CD4-positive, alpha-beta T cell treated with Interleukin-4 for 1 hour (primary cell): ENCODE results near the gene RALGAPA1.
"Not testable (repeated sequence)": the region's sequence is repeated elsewhere in the genome, so short reads cannot be mapped to it uniquely, and the experiment has no call there.

Experiments used
- DNase-seq, 2 donors: peaks; one replicate each; pipeline ENCODE4 v3.0.0-alpha.2; 2020 to 2022

The RALGAPA1 gene

DNA sequence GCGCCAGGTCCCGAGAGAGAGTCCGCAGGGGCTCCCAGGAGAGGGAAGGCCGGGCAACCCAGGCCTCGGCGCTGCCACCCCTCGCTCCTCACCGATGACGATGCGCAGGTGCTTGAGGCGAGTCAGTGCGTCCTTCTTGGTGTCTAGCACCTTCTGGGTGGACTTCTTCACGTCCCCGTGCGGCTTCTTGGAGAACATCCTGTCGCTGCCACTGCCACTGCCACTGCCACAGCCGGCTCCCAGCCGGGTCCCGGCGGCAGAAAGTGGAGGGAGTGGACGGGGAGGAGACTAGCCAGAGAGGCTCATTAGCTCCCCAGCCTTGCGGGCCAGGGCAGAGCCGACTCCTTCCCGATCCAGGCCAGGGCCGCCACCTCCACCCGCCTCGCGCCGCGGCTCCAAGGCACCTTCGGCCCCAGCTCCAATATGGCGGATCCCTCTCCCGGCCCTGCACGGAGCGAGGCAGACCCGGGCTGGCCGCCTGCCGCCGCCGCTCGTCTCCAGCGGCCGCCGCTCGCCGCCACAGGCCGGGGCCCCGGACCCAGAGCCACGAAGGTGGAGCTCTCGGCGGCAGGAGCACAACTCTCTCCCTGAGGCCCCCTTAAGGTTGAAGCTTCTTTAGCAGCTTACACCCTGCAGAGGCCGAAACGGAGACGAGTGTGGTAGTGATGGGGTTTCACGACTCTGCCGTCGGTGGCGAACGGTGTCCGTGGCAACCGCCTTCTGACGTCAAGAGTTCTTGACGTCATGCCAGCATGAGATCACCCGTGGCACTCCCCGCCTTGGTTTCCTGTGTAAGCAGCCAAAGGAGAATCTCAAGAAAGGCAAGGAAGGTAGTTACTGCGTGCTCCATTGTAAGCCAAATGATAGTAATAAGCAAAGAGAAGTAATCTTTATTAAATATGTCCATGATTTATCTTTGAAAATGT, at the start of gene RALGAPA1:
Gene RALGAPA1 (minus strand): TSS at position 658 of the 926 bp plus-strand sequence. CDS start 460 bp downstream, at position 198.
- peak; percentile 97 to 98 for DNase-seq

DNA sequence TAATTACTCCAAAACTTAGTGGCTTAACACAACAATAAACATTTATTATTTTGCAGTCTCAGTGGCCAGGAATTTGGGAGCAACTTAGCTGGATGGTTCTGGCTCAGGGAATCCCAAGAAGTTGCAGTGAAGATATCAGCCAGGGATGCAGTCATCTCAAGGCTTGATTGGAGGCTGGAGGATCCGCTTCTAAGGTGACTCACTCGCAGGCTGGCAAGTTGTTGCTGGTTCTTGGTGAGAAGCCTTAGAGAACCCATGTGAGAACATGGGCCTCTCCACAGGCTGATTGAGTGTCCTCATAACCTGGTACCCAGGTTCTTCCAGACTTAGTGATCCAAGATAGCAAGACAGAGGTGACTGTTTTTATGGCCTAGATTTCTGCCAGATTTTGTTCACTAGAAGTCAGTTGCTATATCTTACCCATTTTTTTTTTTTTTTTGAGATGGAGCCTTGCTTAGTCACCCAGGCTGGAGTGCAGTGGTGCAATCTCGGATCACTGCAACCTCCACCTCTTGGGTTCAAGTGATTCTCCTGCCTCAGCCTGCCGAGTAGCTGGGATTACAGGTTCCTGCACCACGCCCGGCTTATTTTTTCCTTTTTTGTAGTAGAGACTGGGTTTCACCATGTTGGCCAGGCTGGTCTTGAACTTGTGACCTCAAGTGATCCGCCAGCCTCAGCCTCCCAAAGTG, 49.6 kb upstream of the RALGAPA1 start:
- no peak for DNase-seq

DNA sequence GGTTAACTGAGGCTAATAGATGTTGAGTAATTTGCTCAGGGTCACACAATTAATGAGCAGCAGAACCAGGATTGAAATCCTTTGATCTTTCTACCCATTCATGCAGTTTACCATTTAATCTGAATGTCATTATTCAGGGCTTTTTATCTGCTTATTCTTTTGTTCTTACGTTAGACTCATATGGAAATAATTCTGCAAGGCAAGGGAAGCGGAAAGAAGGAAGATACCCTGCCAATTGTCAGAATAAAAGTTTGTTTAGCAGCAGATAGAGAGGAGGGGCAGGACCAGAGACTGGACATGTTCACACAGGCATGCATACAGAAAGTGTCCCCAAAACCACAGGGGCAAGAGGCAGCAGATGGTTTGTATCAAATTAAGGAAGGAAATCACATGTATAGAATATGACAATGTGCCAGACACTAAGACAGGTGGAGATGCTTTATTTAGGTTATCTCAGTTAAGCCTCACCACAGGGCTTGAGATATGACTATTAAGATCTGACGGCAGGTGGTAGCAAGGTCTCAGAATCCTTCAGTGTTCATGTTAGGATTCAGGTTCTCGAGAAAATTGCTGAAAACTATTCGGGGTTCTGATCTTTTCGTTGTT, 46.9 kb upstream of the RALGAPA1 start:
- no peak for DNase-seq

DNA sequence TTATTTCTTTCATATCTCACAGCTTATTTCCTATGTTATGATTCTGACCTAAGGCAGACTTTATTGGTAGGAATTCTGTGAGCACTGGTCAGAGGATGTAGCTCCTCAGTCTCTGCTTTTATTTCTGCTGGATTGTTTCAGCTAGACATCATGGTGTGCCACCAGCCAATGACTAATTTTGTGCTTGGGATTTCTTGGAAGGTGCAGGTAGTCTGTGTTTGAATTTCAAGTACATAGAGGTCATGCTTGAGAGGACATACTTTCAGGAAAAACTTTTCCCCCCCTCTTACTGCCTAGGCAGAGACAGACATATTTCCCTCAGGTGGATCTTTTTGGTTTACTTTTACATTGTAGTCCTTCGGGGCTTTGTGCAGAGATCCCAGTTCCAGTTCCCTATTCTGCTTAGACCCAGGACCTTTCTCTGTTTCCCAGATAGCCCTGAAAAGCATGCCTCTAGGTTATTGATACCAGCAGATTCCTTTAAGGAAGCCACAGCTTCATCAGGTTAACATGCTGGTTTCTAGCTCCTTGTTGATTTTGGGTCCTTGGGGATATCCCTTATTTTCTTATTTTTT, 45.7 kb upstream of the RALGAPA1 start:
- DNase-seq: no peak

DNA sequence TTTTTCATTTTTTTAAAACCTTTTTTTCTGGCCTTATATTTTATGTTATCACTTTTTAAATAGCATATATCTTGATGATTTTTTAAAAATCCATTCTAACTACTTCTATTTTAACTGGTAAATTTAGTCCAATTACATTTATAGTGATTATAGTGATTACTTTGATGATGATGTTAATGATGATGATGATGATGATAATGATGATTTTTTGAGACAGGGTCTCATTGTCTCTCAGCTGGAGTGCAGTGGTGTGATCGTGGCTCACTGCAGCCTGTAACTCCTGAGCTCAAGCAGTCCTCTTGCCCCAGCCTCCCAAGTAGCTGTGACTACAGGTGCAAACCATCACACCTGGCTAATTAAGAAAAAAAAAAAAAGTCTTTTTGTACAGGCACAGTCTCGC, 44.1 kb upstream of the RALGAPA1 start:
- DNase-seq: no peak

DNA sequence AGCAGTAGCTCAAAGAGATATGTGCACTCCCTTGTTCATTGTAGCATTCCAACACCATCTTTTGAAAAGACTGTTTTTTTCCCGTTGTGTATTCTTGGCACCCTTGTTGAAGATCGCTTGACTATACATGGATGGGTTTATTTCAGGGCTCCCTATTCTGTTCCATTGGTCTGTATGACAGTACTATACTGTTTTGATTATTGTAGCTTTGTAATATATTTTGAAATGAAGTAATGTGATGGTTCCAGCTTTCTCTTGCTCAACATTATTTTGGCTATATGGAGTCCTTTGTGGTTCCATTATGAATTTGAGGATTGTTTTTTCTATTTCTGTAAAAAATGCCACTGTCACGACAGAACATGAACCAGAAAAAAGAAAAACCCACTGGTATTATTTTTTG, 42.7 kb upstream of the RALGAPA1 start:
- DNase-seq: no peak

DNA sequence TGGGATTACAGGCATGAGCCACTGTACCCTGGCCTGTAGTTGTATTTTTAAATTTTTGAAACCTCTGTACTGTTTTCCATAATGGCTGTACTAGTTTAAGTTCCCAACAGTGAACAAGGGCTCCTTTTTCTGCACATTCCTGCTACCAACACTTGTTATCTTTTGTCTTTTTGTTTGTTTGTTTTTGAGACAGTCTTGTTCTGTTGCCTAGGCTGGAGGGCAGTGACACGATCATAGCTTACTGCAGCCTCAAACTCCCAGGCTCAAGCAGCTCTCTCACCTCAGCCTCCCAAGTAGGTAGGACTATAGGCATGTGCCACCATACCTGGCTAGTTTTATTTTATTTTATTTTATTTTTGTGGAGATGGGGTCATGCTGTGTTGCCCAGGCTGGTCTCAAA, 40.0 kb upstream of the RALGAPA1 start:
- no peak for DNase-seq

DNA sequence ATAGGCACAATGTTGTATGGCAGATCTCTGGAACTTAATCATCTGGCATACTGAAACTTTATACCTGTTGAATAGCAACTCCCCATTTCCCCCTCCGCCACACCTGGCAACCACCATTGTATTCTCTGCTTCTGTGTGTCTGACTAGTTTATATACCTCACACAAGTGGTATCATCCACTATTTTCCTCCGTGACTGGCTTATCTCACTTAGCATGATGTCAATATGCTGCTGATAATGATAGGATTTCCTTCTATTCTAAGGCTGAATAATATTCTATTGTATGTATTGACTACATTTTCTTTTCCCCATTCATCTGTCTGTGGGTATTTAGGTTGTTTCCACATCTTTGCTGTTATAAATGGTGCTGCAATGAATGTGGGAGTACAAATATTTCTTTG, 38.5 kb upstream of the RALGAPA1 start:
- no peak for DNase-seq

DNA sequence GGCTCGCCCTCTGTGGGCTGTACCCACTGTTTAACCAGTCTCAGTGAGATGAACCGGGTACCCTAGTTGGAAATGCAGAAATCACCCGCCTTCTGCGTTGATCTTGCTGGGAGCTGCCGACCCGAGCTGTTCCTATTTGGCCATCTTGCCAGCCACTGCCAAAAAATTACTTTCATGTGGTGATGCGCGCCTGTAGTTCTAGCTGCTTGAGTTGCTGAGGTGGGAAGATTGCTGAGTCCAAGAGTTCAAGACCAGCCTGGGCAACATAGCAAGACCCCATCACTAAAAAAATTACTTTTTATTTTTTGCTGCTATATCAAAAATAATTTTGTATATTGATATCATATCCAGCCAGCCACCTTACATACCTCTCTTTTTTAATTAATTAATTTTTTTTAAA, 35.4 kb upstream of the RALGAPA1 start:
- no peak for DNase-seq

DNA sequence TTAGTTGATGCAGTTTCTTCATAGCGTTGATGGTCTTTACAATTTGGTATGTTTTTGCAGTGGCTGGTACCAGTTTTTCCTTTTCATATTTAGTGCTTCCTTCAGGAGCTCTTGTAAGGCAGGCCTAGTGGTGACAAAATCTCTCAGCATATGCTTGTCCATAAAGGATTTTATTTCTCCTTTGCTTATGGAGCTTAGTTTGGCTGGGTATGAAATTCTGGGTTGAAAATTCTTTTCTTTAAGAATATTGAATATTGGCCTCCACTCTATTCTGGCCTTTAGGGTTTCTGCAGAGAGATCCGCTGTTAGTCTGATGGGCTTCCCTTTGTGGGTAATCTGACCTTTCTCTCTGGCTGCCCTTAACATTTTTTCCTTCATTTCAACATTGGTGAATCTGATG, 33.1 kb upstream of the RALGAPA1 start:
- not testable (repeated sequence) for DNase-seq

DNA sequence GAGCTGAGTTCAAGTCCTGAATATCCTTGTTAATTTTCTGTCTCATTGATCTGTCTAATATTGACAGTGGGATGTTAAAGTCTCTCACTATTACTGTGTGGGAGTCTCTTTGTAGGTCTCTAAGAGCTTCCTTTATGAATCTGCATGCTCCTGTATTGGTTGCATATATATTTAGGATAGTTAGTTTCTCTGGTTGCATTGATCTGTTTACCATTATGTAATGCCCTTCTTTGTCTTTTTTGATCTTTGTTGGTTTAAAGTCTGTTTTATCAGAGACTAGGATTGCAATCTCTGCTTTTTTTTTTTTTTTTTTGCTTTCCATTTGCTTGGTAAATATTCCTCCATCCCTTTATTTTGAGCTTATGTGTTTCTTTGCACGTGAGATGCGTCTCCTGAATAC, 32.6 kb upstream of the RALGAPA1 start:
- not testable (repeated sequence) for DNase-seq

DNA sequence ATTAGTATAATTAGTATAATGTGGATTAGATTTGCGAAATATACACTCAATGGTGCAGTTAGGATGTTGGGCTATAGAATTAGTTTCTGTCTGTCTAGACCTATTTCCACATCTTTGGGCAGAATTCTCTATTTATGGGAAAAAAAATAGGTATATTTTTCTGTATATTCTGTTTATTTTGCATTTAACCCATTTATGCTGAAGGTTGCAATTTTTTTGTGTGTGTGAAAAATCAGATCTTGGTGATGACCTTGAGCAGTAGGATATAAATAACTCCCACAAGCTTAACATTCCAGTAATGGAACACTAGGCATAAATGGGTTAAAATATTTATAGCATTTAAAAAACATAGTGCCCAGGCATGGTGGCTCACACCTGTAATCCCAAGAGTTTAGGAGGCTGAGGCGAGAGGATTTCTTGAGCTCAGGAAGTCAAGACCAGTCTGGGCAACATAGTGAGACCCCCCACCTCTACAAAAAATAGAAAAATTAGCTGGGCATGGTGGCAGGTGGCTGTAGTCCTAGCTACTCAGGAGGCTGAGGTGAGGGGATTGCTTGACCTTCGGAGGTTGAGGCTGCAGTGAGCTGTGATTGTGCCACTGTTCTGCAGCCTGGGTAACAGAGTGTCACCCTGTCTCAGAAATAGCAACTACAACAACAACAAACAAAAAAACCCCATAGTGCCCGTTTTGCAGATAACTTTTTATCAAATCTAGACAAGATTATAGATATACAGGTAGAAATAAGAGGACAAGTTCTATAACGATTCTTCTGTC, 26.3 kb upstream of the RALGAPA1 start:
- no peak for DNase-seq

DNA sequence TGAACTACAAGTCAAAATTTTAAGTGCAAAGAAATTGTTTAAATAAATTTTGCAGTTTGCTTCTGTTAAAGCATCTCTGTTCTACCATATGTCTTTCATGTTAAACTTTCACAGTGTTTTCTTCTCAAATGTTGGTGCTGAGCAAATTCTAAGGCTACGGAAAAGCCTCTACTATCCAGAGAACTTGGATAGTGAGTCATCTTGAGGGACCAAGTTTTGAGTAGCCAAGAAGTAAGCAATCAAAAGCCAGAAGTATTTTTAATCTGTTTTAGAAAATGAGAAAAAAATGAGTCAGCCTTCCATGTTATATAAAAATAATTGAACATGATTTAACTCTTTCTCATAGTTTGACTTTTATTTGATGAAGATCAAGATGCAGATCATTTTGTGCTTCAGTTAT, 20.4 kb upstream of the RALGAPA1 start:
- no peak for DNase-seq

DNA sequence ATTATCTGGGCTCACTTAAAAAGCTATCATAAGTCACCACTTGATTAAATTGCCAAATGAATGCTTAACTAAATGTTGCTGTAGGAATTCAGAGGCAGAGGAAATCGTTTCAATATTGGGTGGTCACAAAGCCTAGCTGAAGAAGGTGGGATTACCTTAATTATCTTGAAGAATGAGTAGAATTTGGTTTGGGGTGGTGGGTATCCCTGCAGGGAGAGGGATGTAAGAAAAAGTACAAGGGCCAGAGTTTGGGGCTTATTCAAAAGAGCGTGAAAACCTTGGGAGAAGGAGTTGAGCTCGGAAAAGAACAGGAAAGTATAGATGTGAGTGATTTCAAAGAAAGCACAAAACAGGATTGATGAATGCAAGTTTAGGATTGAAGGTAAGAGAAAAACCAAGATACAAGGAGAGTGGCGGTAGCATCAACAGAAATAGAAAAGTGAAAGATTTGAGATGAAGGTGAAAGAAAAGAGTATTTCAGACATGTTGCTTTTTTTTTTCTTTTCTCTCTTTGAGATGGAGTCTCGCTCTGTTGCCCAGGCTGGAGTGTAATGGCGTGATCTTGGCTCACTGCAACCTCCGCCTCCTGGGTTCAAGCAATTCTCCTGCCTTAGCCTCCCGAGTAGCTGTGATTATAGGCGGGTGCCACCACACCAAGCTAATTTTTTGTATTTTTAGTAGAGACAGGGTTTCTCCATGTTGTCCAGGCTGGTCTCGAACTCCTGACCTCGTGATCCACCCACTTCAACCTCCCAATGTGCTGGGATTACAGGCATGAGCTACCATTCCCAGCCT, 18.8 kb upstream of the RALGAPA1 start:
- no peak for DNase-seq

DNA sequence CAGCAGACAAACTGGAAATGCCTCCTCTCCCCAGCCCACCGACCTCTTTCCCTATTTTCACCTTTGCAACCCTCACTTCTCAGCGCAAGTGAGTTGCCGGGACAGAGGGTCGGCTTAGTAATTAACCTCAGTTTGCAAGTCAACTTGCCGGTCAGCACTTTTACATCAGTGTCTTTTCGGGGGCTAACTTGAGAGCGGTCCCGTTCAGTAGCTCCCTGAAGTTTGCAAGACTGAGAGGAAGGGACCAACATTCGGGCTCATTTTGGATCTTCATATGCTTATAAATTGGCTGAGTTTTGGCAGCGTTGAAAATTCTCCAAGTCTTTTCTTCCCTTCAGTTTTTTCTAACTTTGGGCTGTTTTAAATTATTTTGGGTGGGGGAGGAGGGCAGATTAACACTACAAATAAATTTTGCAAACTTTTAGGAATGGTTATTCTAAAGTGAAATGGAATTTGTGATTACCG, 17.9 kb upstream of the RALGAPA1 start:
- DNase-seq: no peak

DNA sequence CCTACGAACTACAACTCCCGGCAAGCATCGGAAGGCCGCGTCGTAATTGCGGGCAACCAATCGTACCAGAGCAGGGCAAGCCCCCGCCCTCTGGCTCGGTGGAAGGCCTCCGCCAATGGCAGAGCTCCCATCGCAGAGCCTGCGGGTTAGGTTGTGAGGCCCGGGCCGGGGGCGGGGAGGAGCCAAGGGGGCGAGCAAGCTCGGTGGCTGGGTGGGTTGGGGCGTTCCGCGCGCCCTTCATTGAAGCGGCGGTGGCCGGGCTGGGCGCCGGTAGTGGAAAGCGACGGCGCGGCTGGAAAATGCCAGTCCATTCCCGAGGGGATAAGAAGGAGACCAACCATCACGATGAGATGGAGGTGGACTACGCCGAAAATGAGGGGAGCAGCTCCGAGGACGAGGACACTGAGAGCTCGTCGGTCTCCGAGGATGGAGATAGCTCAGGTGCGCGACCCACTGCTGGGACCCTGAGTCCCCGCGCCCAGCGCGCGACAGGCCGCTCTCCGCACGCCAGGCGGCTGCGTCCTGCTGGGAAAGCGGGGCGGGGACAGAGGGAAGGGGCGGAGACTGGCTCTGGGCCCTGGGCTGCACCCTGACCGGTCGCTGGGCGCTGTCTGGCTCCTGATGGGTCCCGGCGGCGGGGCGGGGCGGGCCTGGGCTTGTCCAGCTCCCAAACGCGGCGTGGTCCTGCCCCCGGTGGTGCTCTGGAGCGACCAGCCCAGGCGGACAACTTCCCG, 17.3 kb upstream of the RALGAPA1 start, which contains the start of gene BRMS1L:
Gene BRMS1L (plus strand): TSS at position 121 of the 734 bp plus-strand sequence. CDS start 179 bp downstream, at position 300.
- peak; percentile 97 for DNase-seq

DNA sequence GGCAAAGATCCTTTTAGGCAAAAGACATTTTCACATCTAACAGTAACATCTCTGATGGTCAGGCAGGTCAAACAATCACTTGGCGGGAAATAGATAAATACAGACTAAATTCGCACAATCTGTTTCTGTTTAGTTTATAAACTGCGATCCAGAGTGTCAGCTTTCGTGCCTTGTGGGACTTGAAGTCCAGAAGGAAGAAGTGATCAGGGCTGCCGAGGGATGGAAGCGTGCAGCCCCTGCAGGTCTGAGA, 16.8 kb upstream of the RALGAPA1 start:
- DNase-seq: no peak

DNA sequence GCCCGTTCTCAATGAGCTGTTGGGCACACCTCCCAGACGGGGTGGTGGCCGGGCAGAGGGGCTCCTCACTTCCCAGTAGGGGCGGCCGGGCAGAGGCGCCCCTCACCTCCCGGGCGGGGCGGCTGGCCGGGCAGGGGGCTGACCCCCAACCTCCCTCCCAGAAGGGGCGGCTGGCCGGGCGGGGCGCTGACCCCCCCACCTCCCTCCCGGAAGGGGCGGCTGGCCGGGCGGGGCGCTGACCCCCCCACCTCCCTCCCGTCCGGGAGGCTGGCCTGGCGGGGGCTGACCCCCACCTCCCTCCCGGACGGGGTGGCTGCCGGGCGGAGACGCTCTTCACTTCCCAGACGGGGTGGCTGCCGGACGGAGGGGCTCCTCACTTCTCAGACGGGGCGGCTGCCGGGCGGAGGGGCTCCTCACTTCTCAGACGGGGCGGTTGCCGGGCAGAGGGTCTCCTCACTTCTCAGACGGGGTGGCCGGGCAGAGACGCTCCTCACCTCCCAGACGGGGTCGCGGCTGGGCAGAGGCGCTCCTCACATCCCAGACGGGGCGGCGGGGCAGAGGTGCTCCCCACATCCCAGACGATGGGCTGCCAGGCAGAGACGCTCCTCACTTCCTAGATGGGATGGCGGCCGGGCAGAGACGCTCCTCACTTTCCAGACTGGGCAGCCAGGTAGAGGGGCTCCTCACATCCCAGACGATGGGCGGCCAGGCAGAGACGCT, 15.5 kb upstream of the RALGAPA1 start:
- not testable (repeated sequence) for DNase-seq

DNA sequence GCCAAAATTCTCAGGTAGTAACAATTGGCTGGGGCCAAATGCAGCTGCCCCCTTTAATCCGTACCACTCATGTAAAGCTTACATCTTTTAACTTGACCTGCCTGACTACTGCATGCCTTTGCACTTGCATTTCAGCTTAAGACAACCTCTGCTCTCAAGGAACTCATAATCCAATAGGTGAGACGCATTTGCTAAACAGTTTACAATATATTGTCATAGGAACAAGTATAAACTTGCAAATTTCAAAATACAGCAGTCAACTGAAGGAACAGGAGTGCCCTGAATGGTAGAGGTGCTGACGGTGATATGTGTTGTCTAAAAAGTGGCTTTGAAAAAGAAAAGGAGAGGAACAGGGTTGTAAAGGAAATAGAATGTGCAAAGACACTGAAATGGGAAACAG, 13.4 kb upstream of the RALGAPA1 start:
- no peak for DNase-seq
